Measurements from ENCODE around the gene ARFRP1.

GRCh38 chr20:63694584-63695423, 13.0 kb downstream of the ARFRP1 start:
- TF ChIP-seq CTCF (conservative IDR thresholded peaks at IDR 0.05; ENCODE audit: low read depth, low read length) = no peak
- no peak for TF ChIP-seq EZH2 (IDR thresholded peaks at IDR 0.05; ENCODE audit: low read length, unreplicated experiment)
- TF ChIP-seq EZH2phosphoT487 (IDR thresholded peaks at IDR 0.05; ENCODE audit: borderline replicate concordance, low read length) = no peak

All from PC-3 (cell line).